Keratinocyte (primary cell): Measurements from ENCODE around the gene NAP1L4. TPM values are rescaled to one million over a fixed set of nuclear protein-coding genes. Genes with fewer than 3 reads are reported as not detected.

Experiments used
- DNase-seq: peaks from one replicate; pipeline ENCODE4 v3.0.0-alpha.2; 2011; ENCODE audit warnings: low read depth, missing footprints, low spot score
- FAIRE-seq: peaks from 2 replicates; lab custom pipeline; 2011; peaks lifted over from hg19 to GRCh38; lab: Jason Lieb, UNC
- H2AFZ ChIP-seq: 2 replicates; pipeline ENCODE4 v1.6.0; 2012; ENCODE audit warnings: low read length, control low read depth, inconsistent platforms; ENCODE audit not compliant: control insufficient read depth
- H3K27ac ChIP-seq: 2 replicates; pipeline ENCODE4 v1.5.1; 2011; ENCODE audit warnings: low read length; ENCODE audit not compliant: control insufficient read depth, insufficient read depth
- H3K27me3 ChIP-seq: 3 replicates; pipeline ENCODE4 v1.6.0; 2011; ENCODE audit warnings: low read length; ENCODE audit not compliant: control insufficient read depth, insufficient read depth; ENCODE audit errors: extremely low read depth
- H3K36me3 ChIP-seq, 2 experiments: 2 replicates in 1 of 2; 3 replicates in 1 of 2; pipeline ENCODE4 v1.5.1; 2011; ENCODE audit warnings: low read length in 2 of 2, mild to moderate bottlenecking in 1 of 2; ENCODE audit not compliant: control insufficient read depth in 2 of 2, insufficient read depth in 2 of 2; ENCODE audit errors: extremely low read depth in 1 of 2
- H3K4me1 ChIP-seq: 3 replicates; pipeline ENCODE4 v1.5.1; 2011; ENCODE audit warnings: low read length; ENCODE audit not compliant: control insufficient read depth, insufficient read depth; ENCODE audit errors: extremely low read depth
- H3K4me2 ChIP-seq: 3 replicates; pipeline ENCODE4 v1.6.0; 2011; ENCODE audit warnings: low read depth, low read length; ENCODE audit not compliant: control insufficient read depth, insufficient read depth; ENCODE audit errors: extremely low read depth
- H3K4me3 ChIP-seq, 3 experiments: fragments of 200-600 bp in 1 of 3; sonication (generic) in 1 of 3; 2 replicates in 2 of 3; 3 replicates in 1 of 3; pipeline ENCODE4 v1.5.1; 2011 to 2016; ENCODE audit warnings: low read length in 3 of 3, mild to moderate bottlenecking in 3 of 3, control low read depth in 2 of 3, inconsistent platforms in 1 of 3, low read depth in 1 of 3, mixed read lengths in 1 of 3, mixed run types in 1 of 3, moderate library complexity in 1 of 3; ENCODE audit not compliant: control insufficient read depth in 2 of 3, insufficient read depth in 2 of 3; ENCODE audit errors: extremely low read depth in 1 of 3
- H3K79me2 ChIP-seq: 2 replicates; pipeline ENCODE4 v1.6.0; 2012; ENCODE audit warnings: low read length; ENCODE audit not compliant: control insufficient read depth, insufficient read depth
- H3K9ac ChIP-seq: 3 replicates; pipeline ENCODE4 v1.6.0; 2011; ENCODE audit warnings: low read length; ENCODE audit not compliant: control insufficient read depth, insufficient read depth; ENCODE audit errors: extremely low read depth
- H3K9me1 ChIP-seq: 3 replicates; pipeline ENCODE4 v1.6.0; 2011; ENCODE audit warnings: low read length; ENCODE audit not compliant: control insufficient read depth, insufficient read depth; ENCODE audit errors: extremely low read depth
- H3K9me3 ChIP-seq: 2 replicates; pipeline ENCODE4 v1.5.1; 2012; ENCODE audit warnings: low read depth, low read length; ENCODE audit not compliant: control insufficient read depth
- H4K20me1 ChIP-seq: 3 replicates; pipeline ENCODE4 v1.6.0; 2011; ENCODE audit warnings: low read length; ENCODE audit not compliant: control insufficient read depth, insufficient read depth; ENCODE audit errors: extremely low read depth
- EZH2 ChIP-seq: IDR thresholded peaks from one replicate; pipeline ENCODE4 v1.6.1; 2012; ENCODE audit warnings: inconsistent platforms, mild to moderate bottlenecking, low read length, moderate library complexity
- dilution Hi-C: fragments of 300-500 bp; cut with MboI; formaldehyde crosslinking; loops from one replicate; pipeline ENCODE4 v1.7.0; 2020; ENCODE audit warnings: low sequenced_read_pairs; ENCODE audit not compliant: extremely low pct_ligation_motif_present
- polyA plus RNA-seq, 5 experiments: library from polyadenylated mRNA; depleted of rRNA in 3 of 5; stranded (reverse) in 3 of 5; stranded (forward) in 1 of 5; unstranded in 1 of 5; fragments of >200 nt; gene quantifications; 1 replicate in 1 of 5; 2 replicates in 3 of 5; 3 replicates in 1 of 5; pipeline versions ENCODE4 v1.2.1 to v1.2.3, GENCODE V29; 2011 to 2012; ENCODE audit warnings: missing spikeins in 2 of 5, low read depth in 1 of 5, low replicate concordance in 1 of 5
- TF ChIP-seq, protein P1 (sequence below), 3 experiments: IDR thresholded peaks in 1 of 3; conservative IDR thresholded peaks in 1 of 3; optimal IDR thresholded peaks in 1 of 3; 2 replicates in 2 of 3; 3 replicates in 1 of 3; pipeline versions ENCODE3 to v1.5.1; 2011; ENCODE audit warnings: low read length in 3 of 3, mild to moderate bottlenecking in 3 of 3, moderate library complexity in 2 of 3, control low read depth in 1 of 3, inconsistent platforms in 1 of 3; ENCODE audit not compliant: insufficient read depth in 2 of 3; ENCODE audit errors: extremely low read depth in 1 of 3

Gene NAP1L4
- polyA plus RNA-seq, 1 donor (not counting 4 experiments of a cell fraction or from before 2014, with no cell fraction given): 136 TPM

GRCh38 chr11:2996976-2997375 is 4.8 kb upstream of the NAP1L4 start:
- Histone ChIP-seq H3K4me1 (peaks cover 28% of the 10 kb centered on the region), H3K4me2 (no peak overlapping the region), H3K9me3 (no peaks in the 10 kb centered on the region), H3K36me3 (peaks cover 5 to 21% of the 10 kb centered on the region in 2 experiments), H2AFZ (no peak overlapping the region), H3K9me1 (no peaks in the 10 kb centered on the region), H3K79me2 (no peaks in the 10 kb centered on the region), H3K27ac (no peak overlapping the region), H4K20me1 (peaks cover 4% of the 10 kb centered on the region), H3K4me3 (no peak overlapping the region), H3K9ac (no peak overlapping the region), H3K27me3 (no peaks in the 10 kb centered on the region)
- FAIRE-seq: no peak
- dilution Hi-C loops: no loop called here
- TF ChIP-seq, protein P1, sequence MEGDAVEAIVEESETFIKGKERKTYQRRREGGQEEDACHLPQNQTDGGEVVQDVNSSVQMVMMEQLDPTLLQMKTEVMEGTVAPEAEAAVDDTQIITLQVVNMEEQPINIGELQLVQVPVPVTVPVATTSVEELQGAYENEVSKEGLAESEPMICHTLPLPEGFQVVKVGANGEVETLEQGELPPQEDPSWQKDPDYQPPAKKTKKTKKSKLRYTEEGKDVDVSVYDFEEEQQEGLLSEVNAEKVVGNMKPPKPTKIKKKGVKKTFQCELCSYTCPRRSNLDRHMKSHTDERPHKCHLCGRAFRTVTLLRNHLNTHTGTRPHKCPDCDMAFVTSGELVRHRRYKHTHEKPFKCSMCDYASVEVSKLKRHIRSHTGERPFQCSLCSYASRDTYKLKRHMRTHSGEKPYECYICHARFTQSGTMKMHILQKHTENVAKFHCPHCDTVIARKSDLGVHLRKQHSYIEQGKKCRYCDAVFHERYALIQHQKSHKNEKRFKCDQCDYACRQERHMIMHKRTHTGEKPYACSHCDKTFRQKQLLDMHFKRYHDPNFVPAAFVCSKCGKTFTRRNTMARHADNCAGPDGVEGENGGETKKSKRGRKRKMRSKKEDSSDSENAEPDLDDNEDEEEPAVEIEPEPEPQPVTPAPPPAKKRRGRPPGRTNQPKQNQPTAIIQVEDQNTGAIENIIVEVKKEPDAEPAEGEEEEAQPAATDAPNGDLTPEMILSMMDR (optimal IDR thresholded peaks at IDR 0.05 in 1 of 3, IDR thresholded peaks at IDR 0.05 in 1 of 3, conservative IDR thresholded peaks at IDR 0.05 in 1 of 3; ENCODE audit: extremely low read depth in 1 of 3, insufficient read depth in 2 of 3, low read length in 3 of 3): no peak
- no peak for TF ChIP-seq EZH2
- DNase-seq: no peak

DNA sequence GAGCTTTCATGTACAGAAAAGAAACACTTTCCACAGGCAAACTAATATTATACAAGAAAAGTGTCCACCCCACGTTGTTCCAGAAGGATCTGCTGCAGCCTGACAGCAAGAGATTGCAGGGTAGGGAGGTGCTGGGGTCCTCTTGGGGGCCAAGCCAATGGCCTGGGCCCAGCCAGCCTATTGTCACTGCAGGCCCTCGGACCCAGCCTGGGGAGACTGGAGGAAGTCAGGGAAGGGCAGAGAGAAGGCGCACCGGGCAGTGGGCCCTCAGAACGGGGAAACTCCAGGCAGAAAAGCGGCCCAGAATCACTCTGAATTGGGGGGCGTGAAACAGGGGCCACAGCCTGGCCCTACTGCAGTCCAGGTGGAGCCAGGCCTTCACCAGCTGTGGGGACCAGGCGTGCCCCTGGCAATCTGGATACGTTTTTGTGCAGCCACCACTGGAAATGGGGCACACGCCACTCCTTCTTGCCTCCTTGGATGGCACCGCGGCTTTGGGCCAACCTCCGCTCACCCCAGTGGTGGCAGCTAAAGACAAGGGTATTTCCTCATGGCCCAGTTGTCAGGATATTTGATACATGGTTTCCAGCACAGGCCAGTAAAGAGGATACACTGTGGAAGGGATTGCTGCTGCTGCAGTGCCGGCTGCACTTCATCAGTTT is 3.9 kb upstream of the NAP1L4 start:
- H2AFZ ChIP-seq: no peak overlapping the region
- no peak for DNase-seq
- dilution Hi-C loops: no loop called here

More for the DNA sequence above, 3.9 kb upstream of the NAP1L4 start:
- Histone ChIP-seq H3K4me2 (no peak overlapping the region), H3K4me1 (peaks cover 18% of the 10 kb centered on the region), H3K9me3 (no peaks in the 10 kb centered on the region), H3K27me3 (no peaks in the 10 kb centered on the region), H3K79me2 (peaks cover 8% of the 10 kb centered on the region), H3K9me1 (no peaks in the 10 kb centered on the region), H4K20me1 (peaks cover 4% of the 10 kb centered on the region), H3K9ac (no peak overlapping the region), H3K4me3 (no peak overlapping the region), H3K27ac (no peak overlapping the region), H3K36me3 (peaks cover 1 to 12% of the 10 kb centered on the region in 2 experiments)
- TF ChIP-seq, protein P1 (optimal IDR thresholded peaks at IDR 0.05 in 1 of 3, IDR thresholded peaks at IDR 0.05 in 1 of 3, conservative IDR thresholded peaks at IDR 0.05 in 1 of 3; ENCODE audit: extremely low read depth in 1 of 3, insufficient read depth in 2 of 3, low read length in 3 of 3): no peak
- no peak for TF ChIP-seq EZH2
- no peak for FAIRE-seq
